Breast epithelium (tissue), 3 donors: ENCODE measurements around the gene TNRC18.

Experiments used
- CTCF ChIP-seq, 3 donors: fragments of 450-650 bp; IDR thresholded peaks; one replicate each; pipeline ENCODE4 v1.5.1; 2016 to 2017; ENCODE audit warnings: antibody characterized with exemption in 3 of 3, mild to moderate bottlenecking in 3 of 3, moderate library complexity in 3 of 3
- POLR2A ChIP-seq: fragments of 450-650 bp; IDR thresholded peaks from one replicate; pipeline ENCODE4 v1.6.1; 2016; ENCODE audit warnings: antibody characterized with exemption, mild to moderate bottlenecking, moderate library complexity
- POLR2AphosphoS5 ChIP-seq, 3 donors: sonication (generic); formaldehyde crosslinking; IDR thresholded peaks; one replicate each; pipeline ENCODE4 v1.6.1; 2017; ENCODE audit warnings: antibody characterized with exemption in 3 of 3

GRCh38 chr7:5384618-5385017, 39.0 kb downstream of the TNRC18 start:
- no peak for TF ChIP-seq CTCF (IDR thresholded peaks at IDR 0.05)
- TF ChIP-seq POLR2A: no peak
- TF ChIP-seq POLR2AphosphoS5 (IDR thresholded peaks at IDR 0.05): no peak
